ENCODE measurements around the gene PISD.

- TF ChIP-seq CTCF (IDR thresholded peaks at IDR 0.05) (no peak), POLR2A (IDR thresholded peaks at IDR 0.05) (no peak)
These were observed 35.4 kb downstream of the PISD start for GRCh38 chr22:31626427-31627150.

Data from esophagus squamous epithelium (tissue), 4 donors.